Ascending aorta (tissue), 2 donors: ENCODE data around the gene HDAC9. TPM values are rescaled to one million over a fixed set of nuclear protein-coding genes. Genes with fewer than 3 reads are reported as not detected.

ENCODE experiments used
- DNase-seq, 2 donors: peaks; one replicate each; pipeline ENCODE4 v3.0.0-alpha.2; 2019; ENCODE audit warnings: low spot score in 2 of 2
- H3K27ac ChIP-seq, 2 donors: fragments of 200-600 bp; sonication (generic); one replicate each; pipeline ENCODE4 v1.5.1; 2016 to 2017; ENCODE audit warnings: mild to moderate bottlenecking in 1 of 2
- H3K27me3 ChIP-seq: fragments of 200-600 bp; sonication (generic); one replicate; pipeline ENCODE4 v1.5.1; 2017
- H3K36me3 ChIP-seq, 2 donors: fragments of 200-600 bp; sonication (generic); one replicate each; pipeline ENCODE4 v1.5.1; 2016
- H3K4me1 ChIP-seq, 2 donors: fragments of 200-600 bp; sonication (generic); one replicate each; pipeline ENCODE4 v1.5.1; 2016 to 2017; ENCODE audit warnings: mild to moderate bottlenecking in 1 of 2
- H3K4me3 ChIP-seq, 2 donors: fragments of 200-600 bp; sonication (generic); one replicate each; pipeline ENCODE4 v1.5.1; 2016 to 2017; ENCODE audit warnings: mild to moderate bottlenecking in 1 of 2
- H3K9me3 ChIP-seq, 2 donors: fragments of 200-600 bp; sonication (generic); one replicate each; pipeline ENCODE4 v1.5.1; 2016
- CTCF ChIP-seq, 3 experiments: fragments of 200-600 bp in 2 of 3; fragments of 450-650 bp in 1 of 3; sonication (generic) in 2 of 3; IDR thresholded peaks; one replicate each; pipeline ENCODE4 v1.5.1; 2016 to 2019; ENCODE audit warnings: antibody characterized with exemption in 3 of 3, mild to moderate bottlenecking in 1 of 3, moderate library complexity in 1 of 3
- intact Hi-C: fragments of 100-400 bp; cut with DNase I; formaldehyde crosslinking; loops from one replicate; pipeline ENCODE4 v1.15.1; 2023
- total RNA-seq: library from RNA; depleted of rRNA; stranded (reverse); fragments of >200 nt; gene quantifications from one replicate; pipeline ENCODE4 v1.1.0, GENCODE V29; 2016

Gene HDAC9
- total RNA-seq, 1 donor from 2014 or later = 33.4 TPM

DNA sequence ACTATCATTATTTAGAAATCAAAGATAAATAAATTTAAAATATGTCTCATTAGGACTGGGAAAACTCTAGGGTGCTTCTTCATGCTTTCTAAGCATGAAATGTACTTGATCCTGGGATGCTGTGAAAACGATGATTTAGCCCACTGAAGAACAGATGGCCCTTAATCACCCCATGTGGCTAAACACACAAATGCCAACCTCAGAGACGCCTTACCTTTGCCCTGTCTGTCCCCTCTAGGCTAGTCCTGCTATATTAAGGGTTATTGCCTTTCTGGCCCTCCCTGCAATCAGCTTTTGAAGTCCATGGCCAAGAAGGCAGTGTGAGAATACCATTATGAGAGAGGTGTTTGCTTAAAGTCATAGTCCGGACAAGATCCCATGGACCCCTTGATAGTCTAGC is 404.7 kb downstream of the HDAC9 start:
- DNase-seq = no peak
- Histone ChIP-seq H3K27ac (no peak overlapping the region), H3K36me3 (no peaks in the 10 kb centered on the region), H3K27me3 (no peaks in the 10 kb centered on the region), H3K4me3 (no peak overlapping the region), H3K4me1 (peaks cover 0 to 7% of the 10 kb centered on the region in 2 donors), H3K9me3 (no peaks in the 10 kb centered on the region)
- TF ChIP-seq CTCF (IDR thresholded peaks at IDR 0.05) = no peak
- intact Hi-C loops = no loop called here

- Histone ChIP-seq H3K36me3 (no peaks in the 10 kb centered on the region), H3K9me3 (no peaks in the 10 kb centered on the region), H3K4me1 (peaks cover 0 to 3% of the 10 kb centered on the region in 2 donors), H3K27ac (no peak overlapping the region), H3K27me3 (no peaks in the 10 kb centered on the region), H3K4me3 (no peak overlapping the region)
- DNase-seq = no peak
- intact Hi-C loops = no loop called here
- TF ChIP-seq CTCF (IDR thresholded peaks at IDR 0.05) = no peak
Measured at GRCh38 chr7:18900803-18901202, 405.3 kb downstream of the HDAC9 start.

GRCh38 chr7:18901351-18901750 is 405.8 kb downstream of the HDAC9 start:
- no peak for TF ChIP-seq CTCF (IDR thresholded peaks at IDR 0.05)
- intact Hi-C loops = no loop called here
- no peak overlapping the region for H3K27ac ChIP-seq

GRCh38 chr7:18901982-18902421 is 406.5 kb downstream of the HDAC9 start:
- H3K9me3 ChIP-seq = no peaks in the 10 kb centered on the region
- H3K36me3 ChIP-seq = no peaks in the 10 kb centered on the region
- no peak for TF ChIP-seq CTCF (IDR thresholded peaks at IDR 0.05)
- no peak overlapping the region for H3K4me3 ChIP-seq
- DNase-seq = no peak
- no peaks in the 10 kb centered on the region for H3K27me3 ChIP-seq
- H3K27ac ChIP-seq = peak overlapping the region in 1 of 2 donors; percentile 51
- intact Hi-C loops = no loop called here
- peaks cover 0 to 3% of the 10 kb centered on the region in 2 donors for H3K4me1 ChIP-seq

More at GRCh38 chr7:18901351-18901750, 405.8 kb downstream of the HDAC9 start:
- no peak for DNase-seq
- Histone ChIP-seq H3K36me3 (no peaks in the 10 kb centered on the region), H3K9me3 (no peaks in the 10 kb centered on the region), H3K4me1 (peaks cover 0 to 3% of the 10 kb centered on the region in 2 donors), H3K27me3 (no peaks in the 10 kb centered on the region), H3K4me3 (no peak overlapping the region)

DNA sequence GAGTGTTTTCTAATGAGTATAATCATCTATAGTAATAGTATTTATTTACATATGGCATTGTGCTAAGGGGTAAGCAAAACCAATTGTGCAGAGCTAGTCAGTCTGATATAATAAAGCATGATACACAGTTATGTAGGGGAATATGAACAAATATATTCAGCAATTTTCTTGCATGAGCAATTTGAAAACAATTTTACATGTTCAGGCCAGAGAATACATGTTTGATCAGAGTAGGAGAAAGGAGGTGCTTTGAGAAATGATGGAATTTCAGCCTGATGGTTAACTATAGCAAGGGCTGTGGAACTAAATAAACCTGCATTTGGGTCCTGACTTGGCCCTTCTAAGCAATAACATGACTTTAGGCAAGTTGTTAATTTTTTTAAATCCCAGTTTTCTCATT is 407.3 kb downstream of the HDAC9 start:
- H3K4me3 ChIP-seq = no peak overlapping the region
- peaks cover 0 to 3% of the 10 kb centered on the region in 2 donors for H3K4me1 ChIP-seq
- H3K27ac ChIP-seq = no peak overlapping the region
- H3K36me3 ChIP-seq = no peaks in the 10 kb centered on the region
- TF ChIP-seq CTCF (IDR thresholded peaks at IDR 0.05) = no peak
- no peaks in the 10 kb centered on the region for H3K9me3 ChIP-seq
- intact Hi-C loops = no loop called here
- H3K27me3 ChIP-seq = no peaks in the 10 kb centered on the region
- no peak for DNase-seq

DNA sequence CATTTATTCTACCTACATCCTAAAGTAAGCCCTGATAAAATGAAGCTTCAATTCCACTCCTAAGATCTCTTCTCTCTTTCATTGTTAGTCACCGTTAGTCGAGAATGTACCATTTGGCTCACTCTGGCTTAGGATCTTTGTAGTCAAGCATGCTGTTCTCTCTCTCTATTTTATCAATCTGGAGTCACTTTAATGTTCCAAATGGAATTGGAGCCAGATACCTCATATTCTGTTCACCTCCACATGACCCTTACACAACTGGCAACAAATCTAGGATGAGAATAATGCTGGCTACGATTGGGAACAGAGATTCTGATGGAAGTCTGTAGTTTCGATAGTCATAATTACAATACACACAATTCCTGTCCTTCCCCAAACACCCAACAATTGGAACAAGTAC is 408.1 kb downstream of the HDAC9 start:
- intact Hi-C loops = no loop called here
- peaks cover 0 to 3% of the 10 kb centered on the region in 2 donors for H3K4me1 ChIP-seq

More for the DNA sequence above, 408.1 kb downstream of the HDAC9 start:
- Histone ChIP-seq H3K27me3 (no peaks in the 10 kb centered on the region), H3K27ac (no peak overlapping the region), H3K4me3 (no peak overlapping the region), H3K36me3 (no peaks in the 10 kb centered on the region), H3K9me3 (no peaks in the 10 kb centered on the region)
- DNase-seq = no peak
- no peak for TF ChIP-seq CTCF (IDR thresholded peaks at IDR 0.05)
